ENCODE measurements around the gene GMPS. TPM values are rescaled to one million over a fixed set of nuclear protein-coding genes. Genes with fewer than 3 reads are reported as not detected.
A peak's percentile ranks its signal among the peaks of the same experiment; 100 is the strongest.

Gene GMPS
- total RNA-seq, 1 experiment from 2014 or later, result 128 TPM

- Mint-ChIP-seq H3K27me3 (ENCODE audit: insufficient read depth, unreplicated experiment) (no peaks in the 10 kb centered on the region), H3K4me3 (ENCODE audit: unreplicated experiment) (no peak overlapping the region), H3K27ac (ENCODE audit: low read depth, unreplicated experiment) (no peak overlapping the region), H3K4me1 (ENCODE audit: insufficient read depth, unreplicated experiment) (no peaks in the 10 kb centered on the region), H3K36me3 (ENCODE audit: insufficient read depth, unreplicated experiment) (peaks cover 6% of the 10 kb centered on the region), H3K9me3 (ENCODE audit: unreplicated experiment) (peaks cover 7% of the 10 kb centered on the region)
- no TSS peak for BruUV-seq (replicated peaks)
- intact Hi-C loops (cut with micrococcal nuclease), result no loop called here
- CTCF ChIA-PET, result interaction anchor here (0.6 kb wide), 1 partner anchor 57 kb away, joined by 3 read pairs; the partner anchor contains the start of gene C3orf33
- TF ChIP-seq CTCF (IDR thresholded peaks at IDR 0.05; ENCODE audit: unreplicated experiment), result no peak
- DNase-seq (ENCODE audit: unreplicated experiment), result no peak
- POLR2A ChIA-PET, result interaction anchor here (1.0 kb wide), 1 partner anchor 14 kb away, joined by 4 read pairs; no protein-coding TSS in a partner anchor
These were observed 7.2 kb upstream of the GMPS start for GRCh38 chr3:155863072-155863784.

GRCh38 chr3:155869691-155870090, 759 bp upstream of the GMPS start:
- no peaks in the 10 kb centered on the region for H3K27me3 Mint-ChIP-seq (ENCODE audit: insufficient read depth, unreplicated experiment)
- H3K27ac Mint-ChIP-seq (ENCODE audit: low read depth, unreplicated experiment), result peak overlapping the region; percentile 64
- peak overlapping the region; percentile 84 for H3K4me3 Mint-ChIP-seq (ENCODE audit: unreplicated experiment)
- TSS peak; percentile 91 for BruUV-seq (replicated peaks)
- no peak for DNase-seq (ENCODE audit: unreplicated experiment)
- intact Hi-C loops (cut with micrococcal nuclease), result loop anchor here (1.0 kb wide), 2 partner anchors 15 to 63 kb away; partner anchors contain the start of genes C3orf33 and SLC33A1
- H3K4me1 Mint-ChIP-seq (ENCODE audit: insufficient read depth, unreplicated experiment), result peaks cover 17% of the 10 kb centered on the region
- POLR2A ChIA-PET, result interaction anchor here (0.6 to 7.0 kb wide), 16 partner anchors 11 to 1285 kb away, joined by 3 to 104 read pairs (median 3); partner anchors contain the start of genes C3orf33 and SLC33A1
- CTCF ChIA-PET, result interaction anchor here (0.7 to 2.9 kb wide), 8 partner anchors 12 to 587 kb away, joined by 3 to 13 read pairs (median 4); partner anchors contain the start of genes C3orf33 and SLC33A1
- TF ChIP-seq CTCF (IDR thresholded peaks at IDR 0.05; ENCODE audit: unreplicated experiment), result no peak
- no peaks in the 10 kb centered on the region for H3K9me3 Mint-ChIP-seq (ENCODE audit: unreplicated experiment)
- H3K36me3 Mint-ChIP-seq (ENCODE audit: insufficient read depth, unreplicated experiment), result peaks cover 7% of the 10 kb centered on the region

GRCh38 chr3:155870945-155871745, 695 bp downstream of the GMPS start:
- TF ChIP-seq CTCF (IDR thresholded peaks at IDR 0.05; ENCODE audit: unreplicated experiment), result no peak
- H3K9me3 Mint-ChIP-seq (ENCODE audit: unreplicated experiment), result no peaks in the 10 kb centered on the region
- peaks cover 7% of the 10 kb centered on the region for H3K36me3 Mint-ChIP-seq (ENCODE audit: insufficient read depth, unreplicated experiment)
- peak overlapping the region; percentile 84 for H3K4me3 Mint-ChIP-seq (ENCODE audit: unreplicated experiment)
- CTCF ChIA-PET, result interaction anchor here (0.5 to 2.9 kb wide), 8 partner anchors 11 to 232 kb away, joined by 3 to 13 read pairs (median 4); partner anchors contain the start of gene C3orf33
- no TSS peak for BruUV-seq (replicated peaks)
- no peaks in the 10 kb centered on the region for H3K27me3 Mint-ChIP-seq (ENCODE audit: insufficient read depth, unreplicated experiment)
- peaks cover 26% of the 10 kb centered on the region for H3K4me1 Mint-ChIP-seq (ENCODE audit: insufficient read depth, unreplicated experiment)
- intact Hi-C loops (cut with micrococcal nuclease), result loop anchor here (1.0 kb wide), 2 partner anchors 17 to 65 kb away; partner anchors contain the start of genes C3orf33 and SLC33A1
- DNase-seq (ENCODE audit: unreplicated experiment), result peak; percentile 63
- peak overlapping the region; percentile 24 for H3K27ac Mint-ChIP-seq (ENCODE audit: low read depth, unreplicated experiment)
- POLR2A ChIA-PET, result interaction anchor here (0.9 to 7.0 kb wide), 13 partner anchors 12 to 1305 kb away, joined by 3 to 104 read pairs (median 3); partner anchors contain the start of genes C3orf33 and SLC33A1

Measured in MCF 10A (cell line).